ENCODE results near the gene GPBAR1.

Gene GPBAR1
- 0.35 to 9.9 (median 2.1) reads per million in 17 experiments for total RNA-seq

GRCh38 chr2:218260742-218261422, at the start of gene GPBAR1:
Gene GPBAR1, plus strand, starts transcription at chr2:218261015. Its CDS starts 1,710 bp downstream, at chr2:218262725.
- peak in 2 of 4 experiments; percentile 42 to 45 for DNase-seq

GRCh38 chr2:218214116-218214515, 46.7 kb upstream of the GPBAR1 start:
- DNase-seq, result peak; percentile 47 to 76 (median 62)

- no peak for DNase-seq
Observed at GRCh38 chr2:218216336-218216673, 44.5 kb upstream of the GPBAR1 start.

GRCh38 chr2:218216674-218217359, 44.0 kb upstream of the GPBAR1 start, which contains the start of gene ARPC2:
Gene ARPC2, plus strand, starts transcription at chr2:218217189. Its CDS starts 282 bp downstream, at chr2:218217471.
- DNase-seq, result peak; percentile 99

- DNase-seq, result peak; percentile 84 to 91 (median 89)
Observed at GRCh38 chr2:218217360-218218267, 43.2 kb upstream of the GPBAR1 start.

- peak; percentile 39 to 83 (median 62) for DNase-seq
Observed at GRCh38 chr2:218218268-218219185, 42.3 kb upstream of the GPBAR1 start.

GRCh38 chr2:218219934-218220333, 40.9 kb upstream of the GPBAR1 start:
- DNase-seq, result peak in 2 of 4 experiments; percentile 24 to 32

GRCh38 chr2:218221000-218221399, 39.8 kb upstream of the GPBAR1 start:
- peak in 3 of 4 experiments; percentile 53 to 73 (median 57) for DNase-seq

- no peak for DNase-seq
Observed at GRCh38 chr2:218223046-218223445, 37.8 kb upstream of the GPBAR1 start.

- peak in 1 of 4 experiments; percentile 35 for DNase-seq
Observed at GRCh38 chr2:218224186-218224585, 36.6 kb upstream of the GPBAR1 start.

GRCh38 chr2:218226903-218227302, 33.9 kb upstream of the GPBAR1 start:
- DNase-seq, result no peak

- peak; percentile 32 to 76 (median 52) for DNase-seq
Observed at GRCh38 chr2:218228366-218229090, 32.3 kb upstream of the GPBAR1 start.

- peak; percentile 72 to 94 (median 86) for DNase-seq
Observed at GRCh38 chr2:218229239-218229638, 31.6 kb upstream of the GPBAR1 start.

GRCh38 chr2:218229851-218230250, 31.0 kb upstream of the GPBAR1 start:
- no peak for DNase-seq

- peak in 3 of 4 experiments; percentile 49 to 65 (median 61) for DNase-seq
Observed at GRCh38 chr2:218230882-218231281, 29.9 kb upstream of the GPBAR1 start.

- DNase-seq, result no peak
Observed at GRCh38 chr2:218233543-218233942, 27.3 kb upstream of the GPBAR1 start.

- DNase-seq, result no peak
Observed at GRCh38 chr2:218234521-218234920, 26.3 kb upstream of the GPBAR1 start.

GRCh38 chr2:218235017-218235416, 25.8 kb upstream of the GPBAR1 start:
- DNase-seq, result no peak

GRCh38 chr2:218236829-218237228, 24.0 kb upstream of the GPBAR1 start:
- no peak for DNase-seq

- no peak for DNase-seq
Observed at GRCh38 chr2:218238887-218239286, 21.9 kb upstream of the GPBAR1 start.

- no peak for DNase-seq
Observed at GRCh38 chr2:218244204-218244603, 16.6 kb upstream of the GPBAR1 start.
